T-helper 1 cell (primary cell): ENCODE measurements around the gene RAB4B.
"Not testable (repeated sequence)": the region's sequence is repeated elsewhere in the genome, so short reads cannot be mapped to it uniquely, and the experiment has no call there.

Experiments used
- DNase-seq, 5 donors: peaks; one replicate each; pipeline ENCODE4 v3.0.0-alpha.2; 2012 to 2020

The RAB4B gene

DNA sequence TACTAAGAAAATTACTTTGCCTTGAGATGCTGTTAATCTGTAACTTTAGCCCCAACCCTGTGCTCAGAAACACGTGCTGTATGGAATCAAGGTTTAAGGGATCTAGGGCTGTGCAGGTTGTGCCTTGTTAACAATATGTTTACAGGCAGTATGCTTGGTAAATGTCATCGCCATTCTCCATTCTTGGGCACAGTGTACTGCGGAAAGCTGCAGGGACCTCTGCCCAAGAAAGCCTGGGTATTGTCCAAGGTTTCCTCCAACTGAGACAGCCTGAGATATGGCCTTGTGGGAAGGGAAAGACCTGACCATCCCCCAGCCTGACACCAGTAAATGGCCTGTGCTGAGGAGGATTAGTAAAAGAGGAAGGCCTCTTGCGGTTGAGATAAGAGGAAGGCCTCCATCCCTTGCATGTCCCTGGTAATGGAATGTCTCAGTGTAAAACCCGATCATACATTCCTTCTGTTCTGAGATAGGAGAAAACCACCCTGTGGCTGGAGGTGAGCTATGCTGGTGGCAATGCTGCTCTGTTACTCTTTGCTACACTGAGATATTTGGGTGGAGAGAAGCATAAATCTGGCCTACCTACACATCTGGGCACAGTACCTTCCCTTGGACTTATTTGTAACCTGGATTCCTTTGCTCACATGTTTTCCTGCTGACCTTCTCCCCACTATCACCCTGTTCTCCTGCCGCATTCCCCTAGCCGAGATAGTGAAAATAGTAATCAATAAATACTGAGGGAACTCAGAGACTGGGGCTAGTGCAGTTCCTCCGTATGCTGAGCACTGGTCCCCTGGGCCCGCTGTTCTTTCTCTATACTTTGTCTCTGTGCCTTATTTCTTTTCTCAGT lies 44.9 kb downstream of the RAB4B start:
- DNase-seq, result not testable (repeated sequence)

DNA sequence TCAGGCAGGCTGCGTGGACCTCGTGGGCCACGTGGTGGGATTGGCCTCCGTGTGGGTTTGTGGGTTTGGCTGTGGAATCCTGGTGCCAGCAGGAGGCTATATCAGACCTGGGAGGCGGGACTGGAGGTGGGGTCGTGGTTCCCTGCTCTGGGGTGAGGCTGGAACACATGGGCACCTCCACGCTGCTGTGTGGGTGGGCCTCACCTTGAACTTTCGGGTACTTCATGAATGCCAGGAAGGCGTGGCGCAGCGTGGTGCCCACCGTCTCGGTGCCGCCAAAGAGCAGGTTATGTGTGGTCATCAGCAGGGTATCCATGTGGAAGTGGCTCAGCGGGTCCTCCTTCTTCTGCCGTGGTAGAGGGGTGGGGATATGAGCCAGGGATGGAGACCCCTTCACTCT lies 46.9 kb downstream of the RAB4B start:
- DNase-seq, result not testable (repeated sequence)

DNA sequence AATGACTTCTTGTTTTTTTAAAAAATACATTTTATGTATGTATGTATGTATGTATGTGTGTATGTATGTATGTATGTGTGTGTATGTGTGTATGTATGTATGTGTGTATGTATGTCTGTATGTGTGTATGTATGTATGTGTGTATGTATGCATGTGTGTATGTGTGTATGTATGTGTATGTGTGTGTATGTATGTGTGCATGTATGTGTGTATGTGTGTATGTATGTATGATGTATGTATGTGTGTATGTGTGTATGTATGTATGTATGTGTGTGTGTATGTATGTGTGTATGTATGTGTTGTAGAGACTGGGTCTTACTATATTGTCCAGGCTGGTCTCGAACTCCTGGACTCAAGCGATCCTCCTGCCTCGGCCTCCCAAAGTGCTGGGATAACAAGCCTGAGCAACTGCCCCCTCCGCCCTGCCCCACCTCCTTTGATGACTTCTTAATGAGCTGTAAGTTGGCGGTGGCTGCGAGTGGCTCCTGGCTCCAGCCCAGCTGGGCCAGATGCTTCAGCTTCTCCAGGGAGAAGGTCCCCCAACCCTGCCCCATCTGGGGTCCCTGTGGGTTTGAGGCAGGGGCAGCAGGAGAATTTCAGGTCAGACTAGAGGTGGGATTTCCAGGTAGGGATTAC lies 47.5 kb downstream of the RAB4B start:
- not testable (repeated sequence) for DNase-seq

DNA sequence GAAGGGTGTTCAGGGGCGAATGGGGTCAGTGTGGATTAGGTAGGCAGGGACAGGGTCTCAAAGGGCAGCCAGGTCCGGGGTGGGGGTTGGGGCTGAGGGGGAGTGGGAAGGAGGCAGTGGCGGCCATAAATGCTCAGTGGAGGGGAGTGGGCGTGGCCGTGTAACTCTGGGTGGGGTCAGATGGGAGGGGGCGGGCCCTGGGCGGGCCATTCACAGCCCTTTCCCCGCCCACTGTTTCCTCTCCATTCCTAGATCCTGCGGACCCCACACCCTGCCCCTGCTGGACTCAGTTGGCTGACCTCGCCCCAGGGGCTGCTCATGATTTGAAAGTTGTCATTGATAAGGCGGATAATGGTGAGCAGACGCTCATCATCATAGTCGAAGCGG lies 48.3 kb downstream of the RAB4B start:
- not testable (repeated sequence) for DNase-seq

DNA sequence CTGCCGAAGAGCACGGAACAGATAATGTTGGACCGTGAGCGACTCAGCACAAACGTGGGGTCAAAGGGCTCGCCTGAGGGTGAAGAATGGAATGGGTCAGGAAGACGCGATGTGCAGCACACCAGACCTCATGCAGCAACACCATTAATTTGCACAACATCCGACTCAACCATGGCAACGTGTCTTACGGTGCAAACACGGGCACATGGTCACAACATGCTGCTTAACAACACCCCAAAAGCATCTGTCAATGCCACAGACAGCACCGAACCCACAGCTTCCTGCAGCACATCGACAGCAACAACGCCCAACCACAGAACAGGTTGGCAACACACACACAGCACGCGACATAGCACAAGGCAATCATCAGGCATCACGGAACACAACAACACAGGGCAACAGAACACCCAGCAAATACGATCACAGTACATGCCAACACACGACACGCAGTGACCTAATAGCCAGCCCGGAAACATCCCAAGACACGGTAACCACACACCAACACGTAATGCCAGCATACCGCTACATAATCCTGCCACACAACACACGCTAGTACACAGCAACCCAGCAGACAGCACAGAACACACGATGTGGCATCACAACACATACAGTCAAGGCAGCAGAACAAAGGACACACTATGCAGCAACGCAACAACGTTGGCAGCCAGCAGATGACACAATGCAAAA lies 48.8 kb downstream of the RAB4B start:
- DNase-seq, result peak in 4 of 5 donors; percentile 51 to 76 (median 64)

DNA sequence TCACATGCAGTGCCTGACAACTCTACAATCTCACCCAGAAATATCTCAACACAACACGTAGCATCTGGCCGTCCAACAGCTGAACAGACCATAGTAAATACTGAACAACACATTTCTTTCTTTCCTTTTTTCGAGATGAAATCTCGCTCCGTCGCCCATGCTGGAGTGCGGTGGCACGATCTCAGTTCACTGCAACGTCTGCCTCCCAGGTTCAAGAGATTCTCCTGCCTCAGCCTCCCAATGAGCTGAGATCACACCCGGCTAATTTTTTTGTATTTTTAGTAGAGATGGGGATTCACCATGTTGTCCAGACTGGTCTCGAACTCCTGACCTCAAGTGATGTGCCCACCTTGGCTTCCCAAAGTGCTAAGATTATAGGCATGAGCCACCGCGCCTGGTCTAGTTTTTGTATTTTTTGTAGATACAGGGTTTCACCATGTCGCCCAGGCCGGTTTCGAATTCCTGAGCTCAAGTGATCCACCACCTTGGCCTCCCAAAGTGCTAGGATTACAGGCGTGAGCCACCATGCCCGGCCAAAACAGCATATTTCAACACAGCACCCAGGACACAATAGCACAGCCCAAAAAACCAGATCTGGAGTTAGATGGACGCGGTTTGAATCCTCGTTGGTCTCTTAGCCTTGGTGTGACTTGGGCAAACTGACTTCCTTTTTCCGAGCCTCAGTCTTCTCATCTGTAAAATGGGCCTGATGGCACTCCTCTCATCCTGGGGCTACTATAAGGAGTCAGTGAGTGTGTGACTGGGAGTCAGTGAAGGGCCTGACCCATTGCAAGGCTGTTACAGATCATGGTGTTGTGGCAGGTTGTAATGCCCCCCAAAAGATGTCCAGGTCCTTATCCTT lies 49.6 kb downstream of the RAB4B start:
- no peak for DNase-seq

DNA sequence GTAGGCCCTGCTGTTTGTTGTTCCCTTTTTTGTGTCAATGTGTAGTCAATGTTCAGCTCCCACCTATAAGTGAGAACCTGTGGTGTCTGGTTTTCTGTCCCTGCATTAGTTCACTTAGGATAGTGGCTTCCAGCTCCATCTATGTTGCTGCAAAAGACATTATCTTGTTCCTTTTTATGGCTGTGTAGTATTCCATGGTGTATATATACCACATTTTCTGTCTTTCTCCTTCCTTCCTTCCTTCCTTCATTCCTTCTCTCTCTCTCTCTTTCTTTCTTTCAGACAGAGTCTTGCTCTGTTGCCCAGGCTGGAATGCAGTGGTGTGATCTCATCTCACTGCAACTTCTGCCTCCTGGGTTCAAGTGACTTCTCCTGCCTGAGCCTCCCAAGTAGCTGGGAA lies 51.2 kb downstream of the RAB4B start:
- DNase-seq, result no peak

DNA sequence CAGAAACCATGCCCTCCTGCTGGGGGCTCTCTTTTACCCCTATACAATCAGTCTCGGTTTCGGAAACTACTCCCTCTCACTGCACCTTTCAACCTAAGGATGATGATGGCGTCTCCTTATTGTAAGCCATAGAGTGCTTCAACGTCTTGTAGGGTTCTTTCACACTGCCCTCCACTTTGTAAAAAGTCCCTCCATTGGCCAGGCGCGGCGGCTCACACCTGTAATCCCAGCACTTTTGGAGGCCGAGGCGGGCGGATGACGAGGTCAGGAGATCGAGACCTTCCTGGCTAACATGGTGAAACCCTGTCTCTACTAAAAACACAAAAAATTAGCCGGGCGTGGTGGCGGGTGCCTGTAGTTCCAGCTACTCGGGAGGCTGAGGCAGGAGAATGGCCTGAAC lies 52.7 kb downstream of the RAB4B start:
- not testable (repeated sequence) for DNase-seq

DNA sequence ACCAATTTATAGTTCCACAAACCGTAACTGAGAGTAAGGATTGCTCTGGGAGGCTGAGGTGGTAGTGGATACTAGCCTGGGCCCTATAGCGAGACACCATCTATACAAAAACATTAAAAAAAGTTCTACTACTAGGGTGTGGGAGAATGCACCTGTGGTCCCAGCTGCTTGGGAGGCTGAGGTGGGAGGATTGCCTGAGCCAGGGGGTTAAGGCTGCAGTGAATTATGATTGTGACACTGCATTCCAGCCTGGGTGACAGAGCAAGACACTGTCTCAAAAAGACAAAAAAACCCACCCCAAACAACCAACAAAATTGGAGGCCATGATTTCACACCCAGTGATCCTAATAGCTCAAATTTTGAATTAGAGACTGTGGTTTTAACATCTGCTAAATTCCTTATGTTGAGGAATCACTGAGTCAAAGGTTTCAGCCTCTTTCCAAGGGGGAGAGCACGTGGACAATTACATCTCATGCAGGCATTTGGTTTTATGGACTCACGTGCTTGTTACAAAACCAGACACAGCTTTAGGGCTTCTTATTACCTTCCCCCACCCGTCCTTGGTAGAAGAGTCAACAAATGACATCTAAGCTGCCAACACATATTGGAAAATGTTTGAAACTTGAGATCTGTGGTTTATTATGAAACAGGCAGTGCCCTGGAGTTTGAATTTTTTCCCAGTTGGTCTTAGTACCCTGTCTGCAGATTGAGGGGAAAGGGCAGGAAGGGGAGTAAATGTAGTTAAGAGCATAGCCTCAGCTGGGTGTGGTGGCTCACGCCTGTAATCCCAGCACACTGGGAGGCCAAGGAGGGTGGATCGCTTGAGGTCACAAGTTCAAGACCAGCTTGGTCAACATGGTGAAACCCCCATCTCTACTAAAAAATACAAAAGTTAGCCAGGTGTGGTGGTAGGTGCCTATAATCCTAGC lies 53.7 kb downstream of the RAB4B start:
- no peak for DNase-seq

DNA sequence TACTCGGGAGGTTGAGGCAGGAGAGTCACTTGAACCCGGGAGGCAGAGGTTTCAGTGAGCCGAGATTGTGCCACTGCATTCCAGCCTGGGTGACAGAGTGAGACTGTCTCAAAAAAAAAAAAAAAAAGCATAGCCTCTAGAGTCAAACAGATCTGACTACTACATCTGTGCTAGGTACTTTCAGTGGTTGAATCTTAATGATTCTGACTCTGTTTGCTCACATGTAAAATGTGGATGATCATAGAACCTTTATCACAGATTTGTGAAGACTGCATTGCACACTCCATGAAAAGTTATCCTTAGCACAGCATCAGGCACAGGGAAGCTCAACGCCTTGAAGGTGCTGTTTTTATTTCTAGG lies 54.4 kb downstream of the RAB4B start:
- not testable (repeated sequence) for DNase-seq

DNA sequence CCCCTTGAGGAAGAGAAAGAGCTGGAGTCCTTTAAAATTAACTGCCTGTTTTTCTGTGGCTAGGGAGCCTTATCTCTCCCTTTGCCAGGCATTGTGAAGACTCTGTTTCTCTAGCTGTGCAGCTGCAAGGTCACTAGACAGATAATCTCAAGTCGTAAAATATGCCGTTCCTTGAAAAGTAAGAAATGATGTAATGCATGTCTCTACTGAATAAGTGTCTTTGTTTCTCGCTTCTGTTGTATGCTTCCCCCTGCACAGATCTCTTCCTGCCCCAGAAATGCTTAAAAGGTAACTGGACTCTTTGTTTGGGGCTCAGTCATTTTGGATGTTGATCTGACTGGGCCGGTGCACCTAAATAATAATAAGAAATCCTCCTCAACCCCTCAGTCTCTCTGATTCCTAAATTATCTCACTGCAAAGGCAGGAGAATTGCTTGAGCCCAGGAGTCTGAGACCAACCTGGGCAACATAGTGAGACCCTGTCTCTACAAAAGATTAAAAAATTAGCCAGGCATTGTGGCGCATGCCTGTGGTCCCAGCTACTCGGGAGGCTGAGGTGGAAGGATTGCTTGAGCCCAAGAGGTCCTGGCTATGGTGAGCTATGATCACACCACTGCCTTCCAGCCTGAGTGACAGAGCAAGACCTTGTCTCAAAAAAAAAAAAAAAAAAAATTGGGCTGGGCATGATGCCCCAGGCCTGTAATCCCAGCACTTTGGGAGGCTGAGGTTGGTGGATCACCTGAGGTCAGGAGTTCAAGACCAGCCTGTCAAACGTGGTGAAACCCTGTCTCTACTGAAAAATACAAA lies 55.9 kb downstream of the RAB4B start:
- not testable (repeated sequence) for DNase-seq

DNA sequence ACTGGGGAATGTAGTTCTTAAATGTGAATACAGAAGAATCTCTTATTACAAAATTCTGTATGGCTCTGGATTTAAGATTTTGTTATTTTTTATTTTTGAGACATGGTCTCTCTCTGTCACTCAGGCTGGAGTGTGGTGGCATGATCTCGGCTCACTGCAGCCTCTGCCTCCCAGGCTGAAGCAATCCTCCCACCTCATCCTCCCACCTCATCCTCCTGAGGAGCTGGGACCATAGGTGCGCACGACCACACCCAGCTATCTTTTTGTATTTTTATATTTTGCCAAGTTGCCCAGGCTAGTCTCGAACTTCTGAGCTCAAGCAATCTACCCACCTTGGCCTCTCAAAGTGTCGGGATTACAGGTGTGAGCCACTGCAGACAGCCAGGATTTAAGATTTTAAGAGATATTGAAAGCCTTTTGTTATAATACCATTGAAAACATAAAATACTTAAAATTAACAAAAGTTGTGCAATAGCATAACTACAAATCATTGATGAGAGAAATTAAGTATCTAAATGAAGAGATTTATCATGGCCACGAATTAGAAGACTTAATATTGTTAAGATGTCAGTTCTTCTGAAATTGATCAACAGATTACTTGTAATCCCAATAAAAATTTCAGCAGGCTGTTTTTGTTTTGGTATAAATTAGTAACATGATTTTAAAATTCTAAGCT lies 58.8 kb downstream of the RAB4B start:
- DNase-seq, result no peak

DNA sequence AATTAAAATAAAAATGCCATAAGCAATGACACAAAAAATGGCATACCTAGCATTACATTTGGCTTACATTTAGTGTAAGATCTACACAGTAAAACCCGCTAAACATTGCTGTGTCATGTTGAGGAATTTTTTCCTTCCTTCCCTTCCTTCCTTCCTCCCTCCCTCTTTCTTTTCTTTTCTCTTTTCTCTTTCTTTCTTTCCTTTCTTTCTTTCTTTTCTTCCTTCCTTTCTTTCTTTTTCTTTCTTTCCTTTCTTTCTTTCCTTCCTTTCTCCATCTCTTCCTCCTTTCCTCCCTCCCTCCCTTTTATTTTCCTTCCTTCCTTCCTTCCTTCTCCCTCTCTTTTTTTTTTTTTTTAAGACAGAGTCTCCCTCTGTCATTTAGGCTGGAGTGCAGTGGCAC lies 60.4 kb downstream of the RAB4B start:
- not testable (repeated sequence) for DNase-seq

DNA sequence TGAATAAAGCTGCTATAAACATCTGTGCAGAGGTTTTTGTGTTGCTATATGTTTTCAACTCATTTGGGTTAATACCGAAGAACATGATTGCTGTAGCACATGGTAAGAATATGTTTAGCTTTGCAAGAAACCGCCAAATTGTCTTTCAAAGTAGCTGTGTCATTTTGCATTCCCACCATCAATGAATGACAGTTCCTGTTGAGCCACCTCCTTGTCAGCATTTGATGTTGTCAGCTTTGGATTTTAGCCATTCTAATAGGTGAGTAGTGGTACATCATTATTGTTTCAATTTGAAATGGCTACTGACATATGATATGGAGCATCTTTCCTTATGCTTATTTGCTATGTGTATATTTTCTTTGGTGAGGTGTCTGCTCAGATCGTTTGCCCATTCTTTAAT lies 64.0 kb downstream of the RAB4B start:
- DNase-seq, result not testable (repeated sequence)

DNA sequence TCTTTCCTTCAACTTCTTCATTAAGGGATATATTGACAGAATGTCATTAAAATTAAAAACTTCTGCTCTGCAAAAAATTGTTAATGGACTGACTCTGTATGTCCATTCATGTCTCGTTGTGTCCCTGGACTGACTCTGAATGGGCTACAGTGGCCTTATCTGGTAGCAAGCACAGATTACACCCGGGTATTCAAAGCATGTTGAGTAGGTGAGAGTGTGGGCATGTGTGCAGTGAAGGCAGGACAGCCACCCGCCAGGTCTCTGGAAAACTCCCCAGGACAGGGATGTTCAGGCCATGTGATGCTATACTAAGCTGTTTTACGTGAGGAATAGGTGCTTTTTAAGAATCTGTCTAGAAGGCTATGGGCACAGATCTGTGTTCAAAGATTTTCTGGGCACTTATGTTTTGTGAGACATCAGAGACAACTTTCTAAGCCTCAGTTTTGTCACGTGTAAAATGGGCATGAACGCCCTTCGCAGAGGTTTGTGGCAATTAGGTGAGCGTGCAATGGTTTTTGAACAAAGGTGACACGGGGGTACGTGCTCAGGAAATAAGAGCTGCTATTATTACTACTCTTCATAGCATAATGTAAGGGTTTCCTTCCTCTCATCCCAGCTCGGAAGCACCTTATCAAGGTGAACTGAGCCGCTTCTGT lies 65.1 kb downstream of the RAB4B start:
- DNase-seq, result not testable (repeated sequence)

DNA sequence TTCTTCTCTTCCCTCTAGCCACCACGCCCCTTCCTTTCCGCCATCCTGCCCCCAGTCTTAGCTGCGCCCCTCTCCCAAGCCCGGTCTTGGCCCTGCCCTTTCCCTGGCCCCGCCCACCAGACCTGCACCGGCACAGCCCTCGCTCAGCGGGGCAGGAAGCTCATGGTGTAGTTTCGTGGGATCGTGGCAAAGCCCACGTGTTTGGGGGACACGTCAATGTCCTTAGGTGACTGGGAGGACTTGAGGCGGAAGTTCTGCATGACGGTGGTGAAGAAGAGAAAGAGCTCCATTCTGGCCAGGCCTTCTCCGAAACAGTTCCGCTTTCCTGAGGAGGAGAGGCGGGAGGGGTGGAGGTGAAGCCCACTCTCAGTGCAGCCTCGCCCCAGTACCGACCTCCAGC lies 65.6 kb downstream of the RAB4B start:
- peak; percentile 41 to 72 (median 69) for DNase-seq
